WERI-Rb-1 (cell line): Measurements from ENCODE around the gene GSTK1.

Source experiments
- DNase-seq: peaks from one replicate; pipeline ENCODE4 v3.0.0-alpha.2; 2020
- H3K27ac ChIP-seq: fragments of 250-450 bp; sonication (Bioruptor Pico); 2 replicates; pipeline ENCODE4 v1.5.1; 2020; ENCODE audit warnings: mild to moderate bottlenecking, moderate library complexity
- H3K27me3 ChIP-seq: fragments of 250-450 bp; sonication (Bioruptor Pico); 2 replicates; pipeline ENCODE4 v1.5.1; 2021; ENCODE audit warnings: mild to moderate bottlenecking, low read depth, moderate library complexity; ENCODE audit not compliant: insufficient read depth, severe bottlenecking
- H3K36me3 ChIP-seq: fragments of 250-450 bp; sonication (Bioruptor Pico); 2 replicates; pipeline ENCODE4 v1.5.1; 2020; ENCODE audit warnings: mild to moderate bottlenecking, moderate library complexity
- H3K4me3 ChIP-seq: 2 replicates; pipeline ENCODE4 v1.5.1; 2011; ENCODE audit warnings: low read depth, mild to moderate bottlenecking, control low read depth, low read length
- H3K9me3 ChIP-seq: fragments of 250-450 bp; sonication (Bioruptor Pico); 2 replicates; pipeline ENCODE4 v1.5.1; 2021; ENCODE audit warnings: mild to moderate bottlenecking, moderate library complexity; ENCODE audit not compliant: severe bottlenecking
- CTCF ChIP-seq: IDR thresholded peaks from 2 replicates; pipeline ENCODE4 v1.5.1; 2011; ENCODE audit warnings: low read depth, mild to moderate bottlenecking, control low read depth, inconsistent platforms, low read length

Gene GSTK1

GRCh38 chr7:143280160-143280559, 16.9 kb downstream of the GSTK1 start:
- no peak for DNase-seq
- Histone ChIP-seq H3K9me3 (no peaks in the 10 kb centered on the region), H3K27ac (no peak overlapping the region), H3K36me3 (no peaks in the 10 kb centered on the region), H3K4me3 (no peak overlapping the region), H3K27me3 (no peaks in the 10 kb centered on the region)
- no peak for TF ChIP-seq CTCF

- Histone ChIP-seq H3K27ac (no peak overlapping the region), H3K4me3 (no peak overlapping the region), H3K36me3 (no peaks in the 10 kb centered on the region), H3K9me3 (no peaks in the 10 kb centered on the region), H3K27me3 (no peaks in the 10 kb centered on the region)
- TF ChIP-seq CTCF, result no peak
- no peak for DNase-seq
Measured at GRCh38 chr7:143280566-143280965, 17.3 kb downstream of the GSTK1 start.

GRCh38 chr7:143281529-143281928, 18.3 kb downstream of the GSTK1 start:
- Histone ChIP-seq H3K27me3 (no peaks in the 10 kb centered on the region), H3K27ac (no peak overlapping the region), H3K4me3 (no peak overlapping the region), H3K9me3 (no peaks in the 10 kb centered on the region), H3K36me3 (no peaks in the 10 kb centered on the region)
- no peak for TF ChIP-seq CTCF
- DNase-seq, result no peak

- DNase-seq, result no peak
- TF ChIP-seq CTCF, result no peak
- Histone ChIP-seq H3K9me3 (peaks cover 1% of the 10 kb centered on the region), H3K36me3 (no peaks in the 10 kb centered on the region), H3K27ac (no peak overlapping the region), H3K27me3 (no peaks in the 10 kb centered on the region), H3K4me3 (no peak overlapping the region)
Measured at GRCh38 chr7:143282124-143282523, 18.9 kb downstream of the GSTK1 start.

GRCh38 chr7:143283381-143283780, 20.1 kb downstream of the GSTK1 start:
- H3K9me3 ChIP-seq, result peaks cover 10% of the 10 kb centered on the region
- H3K27ac ChIP-seq, result no peak overlapping the region
- DNase-seq, result no peak
- no peak for TF ChIP-seq CTCF
- H3K36me3 ChIP-seq, result peaks cover 1% of the 10 kb centered on the region
- H3K4me3 ChIP-seq, result no peak overlapping the region
- H3K27me3 ChIP-seq, result no peaks in the 10 kb centered on the region

- H3K4me3 ChIP-seq, result no peak within 1 kb of the TSS
- H3K27me3 ChIP-seq, result no peaks in the 10 kb centered on the region
- peaks cover 9% of the 10 kb centered on the region for H3K36me3 ChIP-seq
- TF ChIP-seq CTCF, result no peak
- no peak for DNase-seq
- H3K9me3 ChIP-seq, result peaks cover 10% of the 10 kb centered on the region
- no peak within 1 kb of the TSS for H3K27ac ChIP-seq
Measured at GRCh38 chr7:143284591-143285469, 21.6 kb downstream of the GSTK1 start, which contains the start of gene TMEM139. TMEM139 (plus strand) TSS chr7:143284958; CDS start chr7:143285958, 1,000 bp downstream.
